K562 (cell line): ENCODE data around the gene ZP1. TPM values are rescaled to one million over a fixed set of nuclear protein-coding genes. Genes with fewer than 3 reads are reported as not detected.

Source experiments
- CCAR2 ChIP-seq: fragments of 200-400 bp; formaldehyde crosslinking; IDR thresholded peaks from 2 replicates; pipeline ENCODE4 v1.6.1; 2017; ENCODE audit warnings: mild to moderate bottlenecking, low read depth, low read length
- COPS2 ChIP-seq: fragments of 450-650 bp; conservative IDR thresholded peaks from 2 replicates; pipeline ENCODE4 v1.6.1; 2016; ENCODE audit warnings: mild to moderate bottlenecking, moderate library complexity
- CREBBP ChIP-seq: IDR thresholded peaks from one replicate; pipeline ENCODE4 v1.6.1; 2012; ENCODE audit warnings: low read depth, mild to moderate bottlenecking, control low read depth, inconsistent platforms, low read length
- CREM ChIP-seq: IDR thresholded peaks from 2 replicates; pipeline ENCODE4 v1.6.1; 2014; ENCODE audit warnings: antibody characterized with exemption, low read depth
- CTBP1 ChIP-seq: fragments of 450-650 bp; IDR thresholded peaks from 2 replicates; pipeline ENCODE4 v1.6.1; 2016; ENCODE audit warnings: borderline replicate concordance
- FOXK2 ChIP-seq, 2 experiments: fragments of 450-650 bp; IDR thresholded peaks in 1 of 2; conservative IDR thresholded peaks in 1 of 2; 2 replicates each; pipeline ENCODE4 v1.6.1; 2016; ENCODE audit warnings: low read depth in 2 of 2, mild to moderate bottlenecking in 1 of 2
- GATA2 ChIP-seq: sonication (generic); formaldehyde crosslinking; IDR thresholded peaks from 2 replicates; pipeline ENCODE4 v1.4.0; 2020; ENCODE audit warnings: mild to moderate bottlenecking, missing genetic modification reagents
- JUND ChIP-seq, 2 experiments: IDR thresholded peaks; 2 replicates in 1 of 2; 3 replicates in 1 of 2; pipeline ENCODE4 v1.6.1; 2011; ENCODE audit warnings: borderline replicate concordance in 2 of 2, low read depth in 2 of 2, low read length in 2 of 2, improper control_type of control experiment in 1 of 2, missing biosample characterization in 1 of 2, missing genetic modification characterization in 1 of 2, missing genetic modification reagents in 1 of 2
- KAT7 ChIP-seq: sonication (generic); formaldehyde crosslinking; IDR thresholded peaks from 2 replicates; pipeline ENCODE4 v1.8.0; 2022; ENCODE audit warnings: missing genetic modification reagents, mild to moderate bottlenecking, borderline replicate concordance
- L3MBTL2 ChIP-seq: fragments of 450-650 bp; IDR thresholded peaks from 2 replicates; pipeline ENCODE4 v1.6.1; 2016; ENCODE audit warnings: mild to moderate bottlenecking, moderate library complexity
- NFATC3 ChIP-seq: fragments of 450-650 bp; IDR thresholded peaks from 2 replicates; pipeline ENCODE4 v1.6.1; 2017; ENCODE audit warnings: mild to moderate bottlenecking
- POLR2G ChIP-seq: fragments of 200-400 bp; formaldehyde crosslinking; IDR thresholded peaks from 2 replicates; pipeline ENCODE4 v1.6.1; 2017; ENCODE audit warnings: low read depth, mild to moderate bottlenecking, antibody characterized with exemption, low read length, moderate library complexity
- POLR3A ChIP-seq: IDR thresholded peaks from 2 replicates; pipeline ENCODE4 v1.6.1; 2011; ENCODE audit warnings: borderline replicate concordance, mild to moderate bottlenecking, moderate library complexity; ENCODE audit not compliant: insufficient read length, insufficient read depth; ENCODE audit errors: extremely low read depth
- TBP ChIP-seq: optimal IDR thresholded peaks from 2 replicates; pipeline ENCODE3; 2011; ENCODE audit warnings: low read depth, low read length, improper control_type of control experiment
- XRCC5 ChIP-seq: fragments of 200-400 bp; formaldehyde crosslinking; IDR thresholded peaks from 2 replicates; pipeline ENCODE4 v1.6.1; 2017; ENCODE audit warnings: low read depth, mild to moderate bottlenecking, low read length
- ZC3H11A ChIP-seq: IDR thresholded peaks from 2 replicates; pipeline ENCODE4 v1.6.1; 2012; ENCODE audit warnings: low read depth, low read length, improper control_type of control experiment
- ZNF3 ChIP-seq: fragments of 250-450 bp; sonication (Bioruptor Pico); IDR thresholded peaks from 2 replicates; pipeline ENCODE4 v1.5.0; 2021; ENCODE audit warnings: mild to moderate bottlenecking, moderate library complexity
- ZNF586 ChIP-seq: fragments of 450-650 bp; formaldehyde crosslinking; conservative IDR thresholded peaks from 2 replicates; pipeline ENCODE4 v1.4.0; 2020; ENCODE audit warnings: mild to moderate bottlenecking, moderate library complexity
- polyA plus RNA-seq, 8 experiments: library from polyadenylated mRNA; depleted of rRNA in 4 of 8; stranded (reverse) in 5 of 8; unstranded in 3 of 8; fragments of >200 nt; fragmentation: Nextera tagmentation in 2 of 8; fragmentation: Illumina TruSeq in 1 of 8; extraction: Ambion mirVana in 2 of 8; extraction: Trizol in 1 of 8; gene quantifications; 2 replicates each; pipeline versions ENCODE4 v1.2.1 to v1.2.3, GENCODE V29; 2011 to 2014; ENCODE audit warnings: inconsistent platforms in 1 of 8, missing spikeins in 1 of 8
- total RNA-seq, 7 experiments: library from RNA; depleted of rRNA in 6 of 7; stranded (reverse); fragments of >200 nt in 6 of 7; fragmentation: Illumina TruSeq in 2 of 7; extraction: Trizol in 2 of 7; gene quantifications; 2 replicates each; pipeline versions ENCODE4 v1.2.1 to v1.2.3, GENCODE V29; 2011 to 2021; ENCODE audit warnings: low replicate concordance in 1 of 7
- TF ChIP-seq, protein P1 (sequence below): fragments of 450-650 bp; IDR thresholded peaks from 2 replicates; pipeline ENCODE4 v1.6.1; 2017; ENCODE audit warnings: antibody characterized with exemption
- TF ChIP-seq, protein P2 (sequence below): sonication (generic); formaldehyde crosslinking; IDR thresholded peaks from 2 replicates; pipeline ENCODE4 v1.8.1; 2022; ENCODE audit warnings: missing genetic modification reagents
- TF ChIP-seq, protein P3 (sequence below): fragments of 450-650 bp; IDR thresholded peaks from 2 replicates; pipeline ENCODE4 v1.6.1; 2016; ENCODE audit warnings: borderline replicate concordance
- TF ChIP-seq, protein P4 (sequence below): sonication (generic); formaldehyde crosslinking; IDR thresholded peaks from 2 replicates; pipeline ENCODE4 v1.8.0; 2022; ENCODE audit warnings: missing genetic modification reagents, mild to moderate bottlenecking, borderline replicate concordance

Gene ZP1
- total and polyA plus RNA-seq, 9 of the 15 experiments (the other 6 are each of a cell fraction or from before 2014, with no cell fraction given) = 0.11 to 0.15 TPM; not detected in 7

DNA sequence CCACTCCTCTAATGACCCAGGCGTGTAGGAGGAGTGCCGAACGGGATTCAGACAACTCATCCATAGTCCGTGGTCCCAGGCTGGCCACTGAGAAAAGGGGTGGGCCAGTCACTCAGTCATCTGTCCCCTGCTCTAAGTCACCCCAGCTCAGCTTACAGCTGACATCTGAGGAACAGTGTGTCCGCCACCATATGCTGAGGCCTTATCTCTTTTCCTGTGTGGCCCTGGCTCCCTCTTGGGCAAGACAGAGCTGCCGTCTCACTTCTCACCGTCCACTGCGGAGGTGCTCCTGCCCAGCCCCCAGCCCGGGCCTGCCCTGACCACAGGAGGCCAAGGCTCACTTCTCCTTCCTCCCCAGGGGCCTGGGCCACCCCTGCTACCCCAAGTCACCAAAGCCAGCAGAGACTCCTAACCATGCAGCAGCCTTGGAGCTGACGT lies 18.6 kb upstream of the ZP1 start (continued):
- no peak for TF ChIP-seq FOXK2 (conservative IDR thresholded peaks at IDR 0.05 in 1 of 2, IDR thresholded peaks at IDR 0.05 in 1 of 2; ENCODE audit: low read depth in 2 of 2)
- no peak for TF ChIP-seq KAT7 (CRISPR knock-in tag)
- TF ChIP-seq CREBBP = no peak
- TF ChIP-seq, protein P1, sequence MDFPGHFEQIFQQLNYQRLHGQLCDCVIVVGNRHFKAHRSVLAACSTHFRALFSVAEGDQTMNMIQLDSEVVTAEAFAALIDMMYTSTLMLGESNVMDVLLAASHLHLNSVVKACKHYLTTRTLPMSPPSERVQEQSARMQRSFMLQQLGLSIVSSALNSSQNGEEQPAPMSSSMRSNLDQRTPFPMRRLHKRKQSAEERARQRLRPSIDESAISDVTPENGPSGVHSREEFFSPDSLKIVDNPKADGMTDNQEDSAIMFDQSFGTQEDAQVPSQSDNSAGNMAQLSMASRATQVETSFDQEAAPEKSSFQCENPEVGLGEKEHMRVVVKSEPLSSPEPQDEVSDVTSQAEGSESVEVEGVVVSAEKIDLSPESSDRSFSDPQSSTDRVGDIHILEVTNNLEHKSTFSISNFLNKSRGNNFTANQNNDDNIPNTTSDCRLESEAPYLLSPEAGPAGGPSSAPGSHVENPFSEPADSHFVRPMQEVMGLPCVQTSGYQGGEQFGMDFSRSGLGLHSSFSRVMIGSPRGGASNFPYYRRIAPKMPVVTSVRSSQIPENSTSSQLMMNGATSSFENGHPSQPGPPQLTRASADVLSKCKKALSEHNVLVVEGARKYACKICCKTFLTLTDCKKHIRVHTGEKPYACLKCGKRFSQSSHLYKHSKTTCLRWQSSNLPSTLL = no peak
- no peak for TF ChIP-seq POLR3A
- no peak for TF ChIP-seq ZNF3
- no peak for TF ChIP-seq POLR2G
- TF ChIP-seq, protein P2, sequence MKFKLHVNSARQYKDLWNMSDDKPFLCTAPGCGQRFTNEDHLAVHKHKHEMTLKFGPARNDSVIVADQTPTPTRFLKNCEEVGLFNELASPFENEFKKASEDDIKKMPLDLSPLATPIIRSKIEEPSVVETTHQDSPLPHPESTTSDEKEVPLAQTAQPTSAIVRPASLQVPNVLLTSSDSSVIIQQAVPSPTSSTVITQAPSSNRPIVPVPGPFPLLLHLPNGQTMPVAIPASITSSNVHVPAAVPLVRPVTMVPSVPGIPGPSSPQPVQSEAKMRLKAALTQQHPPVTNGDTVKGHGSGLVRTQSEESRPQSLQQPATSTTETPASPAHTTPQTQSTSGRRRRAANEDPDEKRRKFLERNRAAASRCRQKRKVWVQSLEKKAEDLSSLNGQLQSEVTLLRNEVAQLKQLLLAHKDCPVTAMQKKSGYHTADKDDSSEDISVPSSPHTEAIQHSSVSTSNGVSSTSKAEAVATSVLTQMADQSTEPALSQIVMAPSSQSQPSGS (CRISPR knock-in tag) = no peak
- no peak for TF ChIP-seq ZNF586 (CRISPR knock-in tag)
- no peak for TF ChIP-seq ZC3H11A
- no peak for TF ChIP-seq TBP
- no peak for TF ChIP-seq XRCC5
- TF ChIP-seq L3MBTL2 = peak; percentile 12; the same call in 1 of the 2 replicates
- no peak; the same call in 1 of the 2 replicates for TF ChIP-seq JUND (IDR thresholded peaks at IDR 0.05; ENCODE audit: borderline replicate concordance, low read depth, low read length)
- TF ChIP-seq JUND (tag; IDR thresholded peaks at IDR 0.05; ENCODE audit: borderline replicate concordance, low read depth, low read length) = peak; percentile 40; the same call in 1 of the 3 replicates
- TF ChIP-seq NFATC3 = no peak
- TF ChIP-seq CREM = 0 out of 2 replicates have a peak, but pooled peaks have one; percentile 11
- TF ChIP-seq GATA2 (CRISPR knock-in tag) = peak; percentile 80
- TF ChIP-seq, protein P3, sequence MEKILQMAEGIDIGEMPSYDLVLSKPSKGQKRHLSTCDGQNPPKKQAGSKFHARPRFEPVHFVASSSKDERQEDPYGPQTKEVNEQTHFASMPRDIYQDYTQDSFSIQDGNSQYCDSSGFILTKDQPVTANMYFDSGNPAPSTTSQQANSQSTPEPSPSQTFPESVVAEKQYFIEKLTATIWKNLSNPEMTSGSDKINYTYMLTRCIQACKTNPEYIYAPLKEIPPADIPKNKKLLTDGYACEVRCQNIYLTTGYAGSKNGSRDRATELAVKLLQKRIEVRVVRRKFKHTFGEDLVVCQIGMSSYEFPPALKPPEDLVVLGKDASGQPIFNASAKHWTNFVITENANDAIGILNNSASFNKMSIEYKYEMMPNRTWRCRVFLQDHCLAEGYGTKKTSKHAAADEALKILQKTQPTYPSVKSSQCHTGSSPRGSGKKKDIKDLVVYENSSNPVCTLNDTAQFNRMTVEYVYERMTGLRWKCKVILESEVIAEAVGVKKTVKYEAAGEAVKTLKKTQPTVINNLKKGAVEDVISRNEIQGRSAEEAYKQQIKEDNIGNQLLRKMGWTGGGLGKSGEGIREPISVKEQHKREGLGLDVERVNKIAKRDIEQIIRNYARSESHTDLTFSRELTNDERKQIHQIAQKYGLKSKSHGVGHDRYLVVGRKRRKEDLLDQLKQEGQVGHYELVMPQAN = no peak
- TF ChIP-seq CCAR2 = no peak
- TF ChIP-seq, protein P4, sequence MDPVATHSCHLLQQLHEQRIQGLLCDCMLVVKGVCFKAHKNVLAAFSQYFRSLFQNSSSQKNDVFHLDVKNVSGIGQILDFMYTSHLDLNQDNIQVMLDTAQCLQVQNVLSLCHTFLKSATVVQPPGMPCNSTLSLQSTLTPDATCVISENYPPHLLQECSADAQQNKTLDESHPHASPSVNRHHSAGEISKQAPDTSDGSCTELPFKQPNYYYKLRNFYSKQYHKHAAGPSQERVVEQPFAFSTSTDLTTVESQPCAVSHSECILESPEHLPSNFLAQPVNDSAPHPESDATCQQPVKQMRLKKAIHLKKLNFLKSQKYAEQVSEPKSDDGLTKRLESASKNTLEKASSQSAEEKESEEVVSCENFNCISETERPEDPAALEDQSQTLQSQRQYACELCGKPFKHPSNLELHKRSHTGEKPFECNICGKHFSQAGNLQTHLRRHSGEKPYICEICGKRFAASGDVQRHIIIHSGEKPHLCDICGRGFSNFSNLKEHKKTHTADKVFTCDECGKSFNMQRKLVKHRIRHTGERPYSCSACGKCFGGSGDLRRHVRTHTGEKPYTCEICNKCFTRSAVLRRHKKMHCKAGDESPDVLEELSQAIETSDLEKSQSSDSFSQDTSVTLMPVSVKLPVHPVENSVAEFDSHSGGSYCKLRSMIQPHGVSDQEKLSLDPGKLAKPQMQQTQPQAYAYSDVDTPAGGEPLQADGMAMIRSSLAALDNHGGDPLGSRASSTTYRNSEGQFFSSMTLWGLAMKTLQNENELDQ = no peak
- no peak for TF ChIP-seq COPS2
- TF ChIP-seq CTBP1 = 0 out of 2 replicates have a peak, but pooled peaks have one; percentile 24
